GM21825 (cell line): ENCODE results near the gene LEAP2.

Experiments used
- ATAC-seq: cut with Tn5 transposase; IDR thresholded peaks from one replicate; pipeline ENCODE4 v1.9.1; 2021; ENCODE audit warnings: mild to moderate bottlenecking, moderate library complexity; ENCODE audit not compliant: unreplicated experiment

Gene LEAP2, protein sequence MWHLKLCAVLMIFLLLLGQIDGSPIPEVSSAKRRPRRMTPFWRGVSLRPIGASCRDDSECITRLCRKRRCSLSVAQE

DNA sequence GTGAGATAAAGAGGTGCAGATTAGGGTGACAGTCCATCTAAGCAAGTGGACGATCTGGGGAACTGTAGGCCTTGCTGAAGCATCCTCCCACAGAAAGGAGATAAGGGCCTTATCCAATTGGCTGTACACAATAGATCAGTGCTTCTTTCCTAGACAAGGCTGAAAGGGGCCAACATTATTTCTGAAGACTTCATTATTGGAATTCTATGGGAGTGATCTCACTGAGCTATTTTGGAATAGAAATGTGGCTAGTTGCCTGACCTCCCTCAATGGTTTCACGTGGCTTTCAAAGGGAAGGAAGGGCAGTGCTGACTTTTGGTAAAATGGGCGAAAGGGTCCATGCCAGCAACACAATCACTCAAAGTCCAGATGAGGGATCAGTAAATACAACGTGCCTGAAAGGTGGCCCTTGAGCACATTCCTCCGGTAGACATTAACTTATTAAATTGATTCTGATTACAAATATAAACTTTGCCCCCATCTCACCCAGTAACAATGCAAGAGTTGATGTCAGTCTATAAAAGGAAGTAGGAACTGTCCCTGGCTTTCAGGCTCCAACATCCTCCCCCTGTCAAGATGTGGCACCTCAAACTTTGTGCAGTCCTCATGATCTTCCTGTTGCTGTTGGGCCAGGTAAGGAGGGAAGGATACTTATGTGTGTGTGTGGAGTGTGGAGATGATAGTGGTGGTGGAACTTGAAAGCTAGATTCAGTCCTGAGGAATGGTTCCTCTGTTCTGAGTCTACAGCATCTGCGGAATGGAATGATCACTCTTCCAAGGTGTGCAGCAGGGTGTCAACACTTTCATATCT, at the start of gene LEAP2:
Gene LEAP2 (plus strand): TSS at position 550 of the 811 bp plus-strand sequence. CDS start 27 bp downstream, at position 577.
- no peak for ATAC-seq

DNA sequence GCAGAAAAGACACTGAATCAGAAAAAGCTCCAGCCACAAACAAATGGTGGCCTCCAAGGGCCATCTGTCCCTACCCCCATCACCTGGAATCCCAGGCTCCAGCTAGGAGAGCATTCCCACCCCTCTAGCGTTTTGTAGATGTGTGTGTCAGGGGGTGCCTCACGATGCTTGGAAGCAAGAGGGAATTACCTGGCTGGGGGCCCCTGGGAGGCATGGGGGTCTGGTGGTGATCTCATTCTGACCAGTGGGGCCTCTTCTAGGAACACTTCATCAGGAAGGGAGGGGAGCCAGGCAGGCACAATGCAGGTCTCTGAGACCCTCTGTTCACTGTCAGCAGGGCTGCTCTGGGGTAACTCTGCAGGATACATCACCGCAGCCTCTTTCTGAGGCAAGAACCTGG, 49.0 kb upstream of the LEAP2 start:
- no peak for ATAC-seq

DNA sequence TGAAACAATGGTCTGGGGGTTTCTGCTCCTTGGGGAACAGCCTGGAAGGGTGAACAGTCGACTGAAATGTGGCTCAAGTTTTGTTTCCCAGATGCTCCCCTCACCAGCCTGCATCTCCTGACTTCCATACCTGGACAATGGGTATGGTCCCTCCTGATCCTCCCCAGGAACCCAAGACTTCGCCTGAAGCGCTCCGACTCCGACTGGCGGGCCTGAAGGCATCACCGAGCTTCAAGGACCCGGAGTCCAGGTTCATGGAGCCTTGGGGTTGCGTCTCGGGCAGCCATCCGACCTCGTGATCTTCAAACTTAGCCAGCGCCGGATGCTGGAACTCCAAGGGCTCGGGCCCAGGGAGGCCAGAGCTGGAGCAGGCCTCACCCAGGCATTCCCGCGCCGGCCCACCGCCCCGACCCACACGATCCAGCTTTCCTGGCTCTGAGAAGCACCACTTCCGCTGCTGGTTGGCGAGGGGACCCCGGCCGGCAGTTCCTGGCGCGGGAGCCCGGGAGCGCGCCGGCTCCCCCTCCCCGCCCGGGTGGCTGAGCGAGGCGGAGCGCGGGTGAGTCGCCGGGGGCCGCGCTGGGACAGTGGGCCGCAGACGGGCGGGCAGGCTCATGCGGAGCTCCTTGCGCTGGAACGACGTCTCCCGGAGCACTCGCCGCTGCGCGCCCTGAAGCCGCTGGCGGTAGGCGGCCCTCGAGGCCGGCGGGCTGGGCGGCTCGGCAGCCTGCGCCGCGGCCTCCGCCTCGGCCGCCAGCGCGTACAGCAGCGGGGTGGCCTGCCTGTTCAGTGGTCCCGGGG, 48.2 kb upstream of the LEAP2 start:
- ATAC-seq, result no peak

DNA sequence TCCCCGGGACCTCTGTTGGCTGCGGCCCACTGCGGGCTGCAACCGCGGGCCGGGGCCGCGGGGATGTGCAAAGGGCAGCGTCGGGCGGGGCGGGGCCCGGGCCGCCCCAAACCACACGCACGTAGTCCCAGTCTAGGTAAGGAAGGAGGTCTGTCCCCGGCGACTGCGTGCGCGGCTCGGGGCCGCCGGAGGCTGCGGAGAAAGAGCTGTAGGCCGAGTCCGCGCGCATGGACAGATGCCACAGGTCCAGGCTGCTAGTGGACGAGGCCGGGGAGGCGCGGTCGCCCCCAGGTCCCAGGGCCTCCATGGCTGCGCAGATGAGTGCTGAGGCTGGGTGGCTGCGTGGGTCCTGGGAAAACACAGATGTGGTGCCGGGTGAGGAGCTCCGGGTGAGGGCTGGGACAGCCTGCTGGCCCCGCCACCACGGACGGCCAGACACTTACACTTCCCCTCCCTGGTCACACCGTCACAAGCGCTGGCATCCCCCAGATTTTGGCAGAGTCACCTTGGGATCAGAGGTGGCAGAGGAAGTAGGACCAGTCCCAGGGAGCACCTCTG, 47.6 kb upstream of the LEAP2 start:
- no peak for ATAC-seq

DNA sequence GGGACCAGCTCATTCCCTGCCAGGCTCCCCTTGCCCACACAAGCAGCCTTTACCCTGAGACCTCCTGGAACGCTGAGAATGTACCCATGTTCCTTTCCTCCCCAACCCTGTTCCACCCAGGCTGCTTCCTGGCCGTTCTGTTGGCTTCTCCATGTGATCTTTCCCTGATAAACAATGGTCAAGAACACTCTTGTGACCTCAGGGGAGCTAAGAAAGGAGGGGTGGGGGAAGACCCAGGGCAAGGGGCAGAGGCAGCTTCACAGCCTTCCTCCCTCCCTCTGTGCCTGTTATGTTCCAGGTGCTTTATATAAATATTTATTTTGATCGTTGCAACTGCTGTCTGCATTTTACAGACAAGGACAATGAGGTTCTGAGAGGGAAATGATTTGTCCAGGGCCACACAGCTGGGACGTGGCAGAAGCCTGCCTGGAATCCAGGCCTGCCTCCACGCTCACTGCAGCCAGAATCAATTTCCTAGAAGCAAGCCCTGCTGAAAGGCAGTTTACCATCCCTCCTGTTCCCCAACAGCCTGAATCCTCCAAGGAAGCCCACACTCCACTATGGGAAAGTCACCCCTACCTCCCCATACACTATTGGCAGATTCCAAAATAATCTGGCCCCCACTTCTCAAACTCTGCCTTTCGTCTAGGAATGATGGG, 46.9 kb upstream of the LEAP2 start:
- no peak for ATAC-seq

DNA sequence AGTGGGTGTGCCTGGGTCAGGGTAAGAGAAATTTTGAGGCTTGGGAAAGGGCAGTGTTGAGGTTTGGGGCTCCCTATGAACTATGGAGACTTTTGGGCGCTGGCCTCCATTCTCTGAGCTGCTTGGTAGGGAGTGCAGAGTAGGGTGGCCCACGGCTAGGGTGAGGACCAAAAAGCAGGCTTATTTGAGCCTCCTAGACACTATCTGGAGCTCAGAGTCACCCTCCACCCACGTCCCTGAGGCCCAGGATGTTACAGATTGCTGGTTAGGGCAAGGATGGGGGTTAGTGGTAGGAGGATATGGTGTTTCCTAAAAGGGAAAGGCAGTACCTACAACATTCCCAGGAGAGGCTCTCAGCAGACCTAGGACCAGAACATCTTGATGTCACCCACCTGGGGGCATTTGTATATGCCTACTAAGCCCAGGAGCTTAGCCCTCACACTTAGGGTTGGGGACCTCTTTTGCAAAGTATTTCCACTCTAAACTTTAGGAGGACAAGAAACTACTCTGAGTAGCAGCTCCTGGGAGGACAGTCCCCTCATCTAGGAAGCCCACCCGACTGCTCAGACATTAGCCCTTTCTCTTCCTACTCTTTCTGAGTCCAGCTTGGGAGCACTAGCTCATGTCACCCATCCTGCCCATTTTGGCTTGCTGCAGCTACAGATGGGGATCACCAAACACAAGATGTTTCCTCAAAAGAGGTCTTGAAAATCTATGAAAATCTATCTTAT, 45.4 kb upstream of the LEAP2 start:
- no peak for ATAC-seq

DNA sequence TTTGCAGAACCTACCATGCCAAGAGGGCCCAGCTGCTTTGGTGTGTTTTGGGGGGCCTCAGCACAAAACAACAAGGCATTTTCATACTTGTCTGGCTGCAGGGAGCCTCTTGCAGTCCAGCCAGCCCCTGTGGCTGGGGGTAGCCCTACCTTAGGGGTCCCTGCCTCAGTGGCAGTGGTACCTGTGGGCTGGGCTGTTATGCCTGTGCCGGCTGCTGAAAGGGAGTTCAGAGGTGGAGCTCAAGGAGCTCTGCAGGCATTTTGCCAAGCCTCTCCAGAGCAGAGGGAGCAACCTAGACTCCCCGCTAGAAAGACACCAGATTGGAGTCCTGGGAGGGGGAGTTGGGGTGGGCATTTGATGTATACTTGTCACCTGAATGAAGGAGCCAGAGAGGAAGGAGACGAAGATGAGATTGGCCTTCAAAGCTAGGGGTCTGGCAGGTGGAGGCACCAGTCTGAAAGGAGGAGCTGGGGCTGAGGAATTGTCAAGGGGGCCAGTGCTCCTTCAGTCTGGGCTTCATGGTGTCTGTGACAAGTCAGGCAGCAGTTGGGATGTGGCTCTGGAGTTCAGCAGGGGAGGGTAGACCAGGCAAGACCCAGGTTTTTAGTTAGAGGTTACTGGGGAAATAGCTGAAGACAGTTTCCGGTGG, 44.5 kb upstream of the LEAP2 start:
- ATAC-seq, result no peak

DNA sequence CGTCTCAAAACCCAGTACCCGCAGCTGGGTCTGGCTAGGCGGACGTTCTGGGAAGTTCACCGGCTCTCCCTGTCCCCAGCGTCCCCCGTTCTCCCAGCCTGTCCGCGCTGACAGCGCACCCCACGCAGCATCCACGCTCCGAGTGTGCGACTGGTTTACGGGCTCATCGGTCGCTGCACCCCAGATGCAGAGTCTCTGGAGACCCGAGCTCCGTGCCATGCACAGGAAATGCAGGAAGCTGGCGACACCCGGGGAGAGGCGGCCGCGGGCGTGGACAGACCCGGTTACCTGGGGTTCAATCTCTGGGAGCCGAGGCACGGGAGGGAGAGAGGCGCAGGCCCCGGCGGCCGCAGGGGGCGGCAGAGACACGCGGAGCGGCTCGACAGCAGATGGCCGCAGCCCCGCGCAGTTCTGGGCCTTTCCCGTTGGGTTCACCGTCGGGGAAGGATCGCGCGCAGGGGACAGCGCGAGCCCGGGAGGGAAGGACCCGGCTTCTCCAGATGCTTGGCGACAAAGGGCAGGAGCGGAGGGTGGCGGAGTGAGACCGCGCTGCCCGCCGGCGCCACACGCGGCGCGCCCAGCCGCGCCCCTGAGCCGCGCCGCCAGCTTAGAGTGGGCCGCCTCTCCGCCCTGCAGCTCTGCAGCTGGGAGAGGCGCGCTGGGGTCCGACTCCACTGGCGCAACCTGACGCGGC, 43.6 kb upstream of the LEAP2 start:
- ATAC-seq, result peak; percentile 77

DNA sequence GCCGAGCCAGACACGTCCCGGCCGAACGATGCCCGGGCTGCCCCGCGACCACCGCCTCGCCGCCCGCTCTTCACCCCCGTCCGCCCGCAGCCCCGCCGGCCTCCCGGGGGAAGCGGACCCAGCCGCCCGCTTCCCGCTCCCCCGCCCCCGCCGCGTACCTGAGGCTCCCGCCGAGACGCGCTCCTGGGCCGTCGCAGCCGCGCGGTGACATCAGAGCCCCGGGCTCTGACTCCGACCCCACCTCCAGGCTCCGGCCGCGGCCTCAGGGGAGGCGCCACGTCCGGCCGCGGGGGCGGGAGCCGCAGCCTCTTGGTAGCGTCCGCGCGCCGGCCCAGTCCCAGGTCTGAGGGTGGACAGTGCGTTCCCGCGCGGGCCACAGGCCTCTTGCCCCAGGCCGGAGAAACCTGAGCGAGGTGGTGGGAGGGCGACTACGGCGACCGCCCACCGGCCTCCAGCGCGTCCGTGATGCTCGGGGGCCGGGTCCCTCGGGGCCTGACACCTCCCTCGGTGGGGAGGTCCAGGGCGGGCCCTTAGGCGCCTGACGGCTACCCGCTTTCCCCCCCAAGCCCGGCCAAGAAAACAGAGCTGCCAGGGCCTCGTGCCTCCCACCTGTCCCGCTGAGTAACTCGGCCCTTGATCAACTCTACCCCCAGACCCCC, 42.9 kb upstream of the LEAP2 start, which contains the start of gene SHROOM1:
Gene SHROOM1 (minus strand): TSS at position 212 of the 659 bp plus-strand sequence. CDS start 4,507 bp downstream, outside the sequence.
- peak; percentile 56 for ATAC-seq

DNA sequence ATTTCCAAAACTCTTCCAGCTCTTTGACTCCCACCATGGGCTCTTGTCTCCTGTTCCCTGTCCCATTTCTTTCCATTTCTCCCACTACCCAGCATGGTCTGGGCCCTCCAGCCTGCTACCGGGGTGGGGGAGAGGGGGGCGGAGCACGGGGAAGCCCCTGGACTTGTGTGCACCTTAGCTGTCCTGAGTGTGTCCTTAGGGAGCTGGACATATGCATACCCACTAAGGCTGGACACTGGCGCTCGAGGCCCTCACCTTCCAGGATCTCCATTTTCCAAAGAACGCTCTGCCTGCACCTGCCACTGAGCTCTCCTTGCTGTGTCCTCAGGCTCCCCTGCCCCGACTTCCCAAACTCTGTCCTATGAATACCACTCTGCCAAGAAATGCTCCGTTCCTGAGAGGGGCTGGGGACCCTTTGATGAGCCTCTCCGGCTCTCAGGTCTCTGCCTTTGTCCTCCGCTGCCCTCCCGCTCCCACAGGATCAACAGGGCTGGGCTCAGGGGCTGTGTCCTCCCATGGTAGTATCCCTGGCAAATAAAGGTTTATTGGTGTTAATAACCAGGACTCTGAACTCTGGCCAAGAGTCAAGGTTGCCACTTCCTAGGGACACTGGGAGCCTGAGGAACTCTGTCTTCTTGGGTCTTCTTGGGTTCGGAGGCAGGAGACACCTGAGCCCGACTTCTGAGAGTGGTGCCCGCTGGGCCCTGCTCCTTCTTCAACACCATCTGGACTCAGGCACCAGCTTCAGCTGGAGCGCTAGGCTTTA, 42.2 kb upstream of the LEAP2 start:
- no peak for ATAC-seq

DNA sequence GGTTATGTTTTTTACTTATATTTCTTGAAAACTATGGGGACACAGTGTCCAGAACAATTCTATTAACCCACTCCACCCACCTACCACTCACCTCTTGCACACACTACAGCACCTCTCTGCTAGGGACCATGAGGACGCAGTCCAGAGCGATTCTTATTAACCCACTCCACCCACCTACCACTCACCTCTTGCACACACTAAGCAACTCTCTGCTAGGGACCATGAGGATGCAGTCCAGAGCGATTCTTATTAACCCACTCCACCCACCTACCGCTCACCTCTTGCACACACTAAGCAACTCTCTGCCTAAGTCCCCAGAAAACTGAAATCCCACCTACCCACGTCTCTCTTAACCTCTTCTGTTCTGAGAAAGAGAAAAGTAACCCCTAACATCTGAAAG, 40.9 kb upstream of the LEAP2 start:
- ATAC-seq, result no peak

DNA sequence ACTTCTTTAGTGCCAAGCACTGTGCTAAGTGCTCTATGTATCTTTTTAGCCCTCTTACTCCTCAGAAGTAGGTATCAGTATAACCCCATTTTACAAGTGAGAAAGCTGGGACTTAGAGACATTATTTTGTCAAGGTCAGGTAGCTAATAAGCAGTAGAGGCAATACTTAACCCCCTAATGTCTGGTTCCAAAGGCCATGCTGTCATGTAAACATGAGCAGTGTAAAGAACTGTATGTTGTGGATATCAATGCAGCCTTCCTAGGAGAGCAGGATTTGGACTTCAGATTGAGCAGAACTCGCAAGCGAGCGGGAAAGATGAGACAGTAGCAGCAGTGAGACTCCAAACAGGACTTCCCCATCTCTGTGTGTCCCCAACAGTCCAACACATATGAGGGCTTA, 39.4 kb upstream of the LEAP2 start:
- no peak for ATAC-seq

DNA sequence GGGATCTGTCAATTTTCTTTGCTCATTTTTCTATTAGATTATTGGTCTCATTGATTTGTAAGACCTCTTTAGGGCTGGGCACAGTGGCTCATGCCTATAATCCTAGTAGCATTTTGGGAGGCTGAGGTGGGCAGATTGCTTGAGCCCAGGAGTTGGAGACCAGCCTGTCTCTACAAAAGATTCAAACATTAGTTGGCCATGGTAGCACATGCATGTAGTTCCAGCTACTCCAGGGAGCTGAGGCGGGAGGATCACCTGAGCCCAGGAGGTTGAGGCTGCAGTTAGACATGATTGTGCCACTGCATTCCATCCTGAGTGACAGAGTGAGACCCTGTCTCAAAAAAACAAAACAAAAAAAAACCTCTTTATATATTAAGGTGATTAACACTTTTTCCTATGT, 36.6 kb upstream of the LEAP2 start:
- no peak for ATAC-seq

DNA sequence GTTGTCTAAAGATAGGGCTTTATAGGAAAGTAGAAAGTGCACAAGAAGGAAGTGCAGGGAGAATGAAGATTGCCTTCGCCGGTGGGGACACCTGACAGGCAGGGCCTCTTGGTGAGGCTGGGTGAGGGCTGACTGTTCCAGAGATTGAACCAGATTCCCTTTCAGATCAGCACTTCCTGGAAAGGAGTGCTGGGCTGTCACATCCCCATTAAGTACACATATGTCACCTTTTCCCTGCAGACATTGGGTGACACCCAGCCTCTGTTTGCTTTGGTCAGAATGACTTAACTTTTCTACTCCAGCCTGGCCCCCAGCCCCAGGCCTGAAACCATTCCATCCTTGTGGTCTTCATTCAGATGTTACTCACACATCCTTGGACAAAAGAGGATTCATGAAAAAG, 35.6 kb upstream of the LEAP2 start:
- no peak for ATAC-seq

DNA sequence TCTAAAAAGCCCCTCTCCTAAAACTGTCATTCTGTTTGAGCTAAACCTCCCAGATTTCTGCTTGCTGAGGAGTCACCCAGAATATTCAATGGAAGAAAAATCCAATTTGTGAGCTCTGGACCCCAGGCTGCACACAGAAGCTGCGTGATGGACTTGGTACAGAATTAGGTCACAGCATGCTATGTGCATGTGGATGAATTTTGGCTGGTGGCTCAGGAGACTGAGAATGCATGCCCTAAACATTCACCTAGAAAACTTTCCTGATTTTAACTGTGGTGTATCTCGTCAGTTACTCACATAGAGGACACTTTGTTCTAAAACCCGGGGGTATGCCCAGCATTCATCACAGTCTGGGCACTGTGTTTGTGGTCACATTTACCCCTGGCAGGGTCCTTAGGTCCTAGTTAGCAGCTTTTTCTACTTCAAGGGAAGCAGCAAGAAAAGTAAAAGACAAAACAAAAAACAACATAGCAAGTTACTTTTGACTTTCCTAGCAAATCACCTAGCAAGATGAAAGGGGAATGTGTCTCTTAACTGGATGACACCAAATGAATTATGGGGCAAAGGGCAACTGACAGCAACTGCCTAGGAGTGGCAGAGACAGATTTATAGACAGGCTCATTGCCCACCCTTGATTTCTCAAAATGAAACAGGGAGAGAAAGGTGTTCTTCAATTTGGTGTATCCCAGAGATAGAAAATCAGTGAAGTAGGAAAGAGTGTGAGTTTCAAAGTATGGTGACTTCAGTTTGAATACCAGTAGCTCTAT, 34.8 kb upstream of the LEAP2 start:
- no peak for ATAC-seq

DNA sequence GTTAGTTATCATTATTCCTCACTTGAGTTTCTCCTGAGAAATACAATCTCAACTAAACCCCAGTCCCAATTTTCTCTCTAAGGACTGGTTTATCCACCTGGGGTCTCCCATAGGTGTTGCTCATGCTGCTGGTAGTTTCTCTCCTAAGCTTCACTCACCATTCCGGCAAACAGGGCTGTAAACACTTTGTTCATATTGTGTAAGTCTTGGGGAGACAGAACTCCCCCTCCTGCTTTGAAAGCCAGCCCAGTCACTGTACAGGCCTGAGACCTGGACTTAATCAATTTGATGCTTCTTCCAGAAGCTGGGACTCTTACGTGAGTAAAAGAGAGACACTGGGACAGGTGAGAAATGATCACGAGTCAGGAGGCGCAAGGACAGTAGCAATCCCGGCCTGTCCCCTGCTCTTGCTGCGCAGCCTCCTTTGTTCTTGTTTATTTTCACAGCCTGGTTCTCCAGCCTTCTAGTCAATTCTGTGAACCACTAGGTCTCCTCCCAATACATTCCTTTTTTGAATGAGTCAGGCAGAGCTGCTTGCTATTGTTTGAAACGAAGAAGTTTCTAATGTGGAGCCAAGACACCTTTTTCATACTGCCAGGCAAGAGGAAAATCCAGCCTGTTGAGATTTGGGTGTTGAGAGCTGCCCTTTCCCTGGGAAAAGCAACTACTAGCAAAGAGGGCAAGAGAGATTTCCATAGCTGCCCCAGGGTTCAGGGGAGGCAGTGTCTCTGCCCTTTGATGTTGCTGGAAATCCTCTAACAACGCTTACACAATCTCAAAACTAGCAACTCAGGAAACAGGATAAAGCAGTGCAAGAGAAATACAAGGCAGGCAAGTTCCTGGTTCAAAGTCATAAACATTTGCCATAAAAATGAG, 33.8 kb upstream of the LEAP2 start:
- ATAC-seq, result no peak
